ENCODE measurements around the gene PADI6.
"Not testable (repeated sequence)": the region's sequence is repeated elsewhere in the genome, so short reads cannot be mapped to it uniquely, and the experiment has no call there.

The PADI6 gene

GRCh38 chr1:17404820-17405219, 32.8 kb downstream of the PADI6 start:
- Histone ChIP-seq H3K36me3 (replicated peaks; ENCODE audit: low read depth, low read length) (peaks cover 3% of the 10 kb centered on the region), H4K20me1 (ENCODE audit: insufficient read depth, low read length) (0 out of 2 replicates have a peak, but pooled peaks cover 4% of the 10 kb centered on the region), H3K27me3 (ENCODE audit: low read depth, low read length) (no peaks in the 10 kb centered on the region), H3K9me3 (ENCODE audit: insufficient read depth, low read length) (no peaks in the 10 kb centered on the region), H3K9ac (ENCODE audit: low read length) (no peak overlapping the region), H3K4me2 (ENCODE audit: low read length) (no peak overlapping the region), H3K79me2 (ENCODE audit: low read length) (no peaks in the 10 kb centered on the region), H3K27ac (ENCODE audit: low read length) (no peak overlapping the region), H3K4me3 (ENCODE audit: low read length) (no peak overlapping the region), H2AFZ (ENCODE audit: low read depth, low read length) (no peak overlapping the region), H3K4me1 (ENCODE audit: low read length) (no peaks in the 10 kb centered on the region)
- TF ChIP-seq EZH2phosphoT487 (IDR thresholded peaks at IDR 0.05; ENCODE audit: low read depth), result no peak
- TF ChIP-seq, protein P1, sequence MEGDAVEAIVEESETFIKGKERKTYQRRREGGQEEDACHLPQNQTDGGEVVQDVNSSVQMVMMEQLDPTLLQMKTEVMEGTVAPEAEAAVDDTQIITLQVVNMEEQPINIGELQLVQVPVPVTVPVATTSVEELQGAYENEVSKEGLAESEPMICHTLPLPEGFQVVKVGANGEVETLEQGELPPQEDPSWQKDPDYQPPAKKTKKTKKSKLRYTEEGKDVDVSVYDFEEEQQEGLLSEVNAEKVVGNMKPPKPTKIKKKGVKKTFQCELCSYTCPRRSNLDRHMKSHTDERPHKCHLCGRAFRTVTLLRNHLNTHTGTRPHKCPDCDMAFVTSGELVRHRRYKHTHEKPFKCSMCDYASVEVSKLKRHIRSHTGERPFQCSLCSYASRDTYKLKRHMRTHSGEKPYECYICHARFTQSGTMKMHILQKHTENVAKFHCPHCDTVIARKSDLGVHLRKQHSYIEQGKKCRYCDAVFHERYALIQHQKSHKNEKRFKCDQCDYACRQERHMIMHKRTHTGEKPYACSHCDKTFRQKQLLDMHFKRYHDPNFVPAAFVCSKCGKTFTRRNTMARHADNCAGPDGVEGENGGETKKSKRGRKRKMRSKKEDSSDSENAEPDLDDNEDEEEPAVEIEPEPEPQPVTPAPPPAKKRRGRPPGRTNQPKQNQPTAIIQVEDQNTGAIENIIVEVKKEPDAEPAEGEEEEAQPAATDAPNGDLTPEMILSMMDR (IDR thresholded peaks at IDR 0.05; ENCODE audit: low read depth, low read length), result no peak

DNA sequence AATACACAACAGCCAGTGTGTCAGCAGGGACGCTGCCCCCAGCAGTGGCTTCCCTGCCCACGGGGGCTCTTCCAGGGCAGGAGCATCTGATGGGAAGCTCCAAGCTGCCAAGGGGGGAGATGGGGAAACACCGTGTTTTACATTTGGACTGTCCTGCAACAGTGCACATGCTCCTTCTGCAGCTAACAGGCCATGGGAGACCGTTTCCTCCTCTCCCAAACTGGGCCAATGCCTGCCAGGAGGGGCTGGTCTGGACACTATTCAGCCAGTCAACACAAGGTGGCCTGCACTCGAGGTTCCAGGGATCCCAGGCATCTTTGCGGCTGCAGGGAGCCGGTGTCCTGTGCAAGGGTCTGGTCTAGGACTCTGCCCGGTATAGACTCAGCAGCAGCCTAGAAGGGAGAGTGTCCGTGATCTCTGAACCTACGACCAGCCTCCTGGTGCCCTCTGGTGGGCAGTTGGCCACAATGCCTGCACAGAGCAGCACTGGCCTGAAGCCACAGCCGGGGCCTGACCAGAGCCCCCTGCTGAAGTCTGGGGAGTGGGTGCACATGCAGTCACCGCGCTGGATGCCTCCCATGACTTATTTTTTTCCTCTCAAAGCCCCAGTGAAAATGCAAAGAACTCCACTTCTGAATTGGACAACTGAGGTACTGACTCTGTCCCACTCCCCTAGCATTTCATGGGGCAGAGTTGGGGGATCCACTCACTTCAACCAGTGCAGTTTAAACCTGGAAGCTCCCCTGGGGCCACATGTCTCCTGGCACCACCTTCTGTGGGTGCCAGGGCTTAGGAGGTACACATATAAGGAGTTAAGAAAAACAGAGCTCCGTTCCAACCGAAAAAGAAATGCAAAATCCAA, 34.1 kb downstream of the PADI6 start:
- Histone ChIP-seq H4K20me1 (ENCODE audit: insufficient read depth, low read length) (peaks cover 16% of the 10 kb centered on the region), H3K27me3 (ENCODE audit: low read depth, low read length) (no peaks in the 10 kb centered on the region), H3K4me1 (ENCODE audit: low read length) (peaks cover 5% of the 10 kb centered on the region), H3K9ac (ENCODE audit: low read length) (no peak overlapping the region), H3K4me2 (ENCODE audit: low read length) (no peak overlapping the region), H3K36me3 (replicated peaks; ENCODE audit: low read depth, low read length) (peaks cover 14% of the 10 kb centered on the region), H2AFZ (ENCODE audit: low read depth, low read length) (no peak overlapping the region), H3K27ac (ENCODE audit: low read length) (no peak overlapping the region), H3K4me3 (ENCODE audit: low read length) (no peak overlapping the region), H3K79me2 (ENCODE audit: low read length) (peaks cover 9% of the 10 kb centered on the region; the same call in 1 of the 2 replicates), H3K9me3 (ENCODE audit: insufficient read depth, low read length) (no peaks in the 10 kb centered on the region)
- TF ChIP-seq, protein P1 (IDR thresholded peaks at IDR 0.05; ENCODE audit: low read depth, low read length), result peak; percentile 54
- no peak for TF ChIP-seq EZH2phosphoT487 (IDR thresholded peaks at IDR 0.05; ENCODE audit: low read depth)

GRCh38 chr1:17406760-17407475, 34.9 kb downstream of the PADI6 start:
- not testable (repeated sequence) for H3K79me2 ChIP-seq (ENCODE audit: low read length); H3K9me3 ChIP-seq (ENCODE audit: insufficient read depth, low read length); H3K4me2 ChIP-seq (ENCODE audit: low read length); H2AFZ ChIP-seq (ENCODE audit: low read depth, low read length); H3K9ac ChIP-seq (ENCODE audit: low read length); H3K27me3 ChIP-seq (ENCODE audit: low read depth, low read length); H3K4me3 ChIP-seq (ENCODE audit: low read length); H3K27ac ChIP-seq (ENCODE audit: low read length)
- peaks cover 13% of the 10 kb centered on the region for H3K4me1 ChIP-seq (ENCODE audit: low read length)
- peaks cover 19% of the 10 kb centered on the region for H3K36me3 ChIP-seq (replicated peaks; ENCODE audit: low read depth, low read length)
- peaks cover 24% of the 10 kb centered on the region for H4K20me1 ChIP-seq (ENCODE audit: insufficient read depth, low read length)

- not testable (repeated sequence) for H3K9me3 ChIP-seq (ENCODE audit: insufficient read depth, low read length); H3K27me3 ChIP-seq (ENCODE audit: low read depth, low read length); H3K4me2 ChIP-seq (ENCODE audit: low read length); H3K4me3 ChIP-seq (ENCODE audit: low read length); H3K27ac ChIP-seq (ENCODE audit: low read length); H3K9ac ChIP-seq (ENCODE audit: low read length); H3K79me2 ChIP-seq (ENCODE audit: low read length); H2AFZ ChIP-seq (ENCODE audit: low read depth, low read length)
- Histone ChIP-seq H3K4me1 (ENCODE audit: low read length) (peaks cover 23% of the 10 kb centered on the region), H3K36me3 (replicated peaks; ENCODE audit: low read depth, low read length) (peaks cover 27% of the 10 kb centered on the region), H4K20me1 (ENCODE audit: insufficient read depth, low read length) (peaks cover 34% of the 10 kb centered on the region)
Observed at GRCh38 chr1:17407786-17408514, 36.0 kb downstream of the PADI6 start.

All from OCI-LY3 (cell line).